C4-2B (cell line): ENCODE data around the gene PGM5.

Experiments used
- CTCF ChIP-seq: fragments of 450-650 bp; conservative IDR thresholded peaks from 2 replicates; pipeline ENCODE4 v1.5.1; 2017; ENCODE audit warnings: mild to moderate bottlenecking
- ZFX ChIP-seq: fragments of 450-650 bp; IDR thresholded peaks from 2 replicates; pipeline ENCODE4 v1.6.1; 2017

GRCh38 chr9:68457803-68458202, 101.4 kb downstream of the PGM5 start:
- TF ChIP-seq CTCF (no peak), ZFX (no peak)
